Activated CD4-positive, alpha-beta T cell treated with anti-CD3 and anti-CD28 coated beads for 36 hours (primary cell): Measurements from ENCODE around the gene GNAL. TPM values are rescaled to one million over a fixed set of nuclear protein-coding genes. Genes with fewer than 3 reads are reported as not detected.

ENCODE experiments used
- ATAC-seq: fragments of 200-7000 bp; cut with Tn5 transposase; one replicate; pipeline ENCODE4 v1.10.0; 2021; ENCODE audit warnings: mild to moderate bottlenecking, moderate library complexity
- CTCF ChIA-PET: fragments of 350-600 bp; sonication (Branson Sonifier 250); formaldehyde crosslinking; loops from one replicate; lab custom pipeline; 2021; ENCODE audit warnings: antibody characterized with exemption; lab: Charles Lee
- POLR2A ChIA-PET: fragments of 350-600 bp; sonication (Branson Sonifier 250); formaldehyde crosslinking; loops from one replicate; lab custom pipeline; 2021; ENCODE audit warnings: antibody characterized with exemption, inconsistent platforms; lab: Charles Lee
- DNase-seq: peaks from one replicate; pipeline ENCODE4 v3.0.0-alpha.2; 2020
- H3K27ac Mint-ChIP-seq: one replicate; pipeline ENCODE4 v1.8.0; 2021; ENCODE audit warnings: mixed read lengths
- H3K27me3 Mint-ChIP-seq: one replicate; pipeline ENCODE4 v1.8.0; 2021; ENCODE audit warnings: mixed read lengths
- H3K36me3 Mint-ChIP-seq: one replicate; pipeline ENCODE4 v1.8.0; 2021; ENCODE audit warnings: low read depth, mixed read lengths
- H3K4me1 Mint-ChIP-seq: one replicate; pipeline ENCODE4 v1.8.0; 2021; ENCODE audit warnings: mixed read lengths
- H3K4me3 Mint-ChIP-seq: one replicate; pipeline ENCODE4 v1.8.0; 2021; ENCODE audit warnings: mild to moderate bottlenecking, moderate library complexity, mixed read lengths
- H3K9me3 Mint-ChIP-seq: one replicate; pipeline ENCODE4 v1.8.0; 2021; ENCODE audit warnings: low read depth, mixed read lengths
- intact Hi-C, 2 experiments: fragments of 100-400 bp; cut with DNase I in 1 of 2; cut with micrococcal nuclease in 1 of 2; formaldehyde crosslinking; loops; one replicate each; pipeline versions ENCODE4 v1.14.2 to v1.15.1; 2022 to 2024; cut with DNase I, micrococcal nuclease
- total RNA-seq, 2 experiments: library from RNA; stranded (reverse); gene quantifications; one replicate each; pipeline ENCODE4 v1.2.3, GENCODE V29; 2021

Gene GNAL
- total RNA-seq, 2 experiments from 2014 or later, result 0.07 to 0.21 TPM

- Mint-ChIP-seq H3K4me1 (no peaks in the 10 kb centered on the region), H3K27ac (no peak overlapping the region), H3K27me3 (no peaks in the 10 kb centered on the region), H3K9me3 (peaks cover 4% of the 10 kb centered on the region), H3K4me3 (no peak overlapping the region), H3K36me3 (no peaks in the 10 kb centered on the region)
- ChIA-PET POLR2A (no interaction called here), CTCF (no interaction called here)
- intact Hi-C loops, result no loop called here
- ATAC-seq, result no peak
- DNase-seq, result no peak
These were observed 128.2 kb downstream of the GNAL start for GRCh38 chr18:11817229-11817628.

DNA sequence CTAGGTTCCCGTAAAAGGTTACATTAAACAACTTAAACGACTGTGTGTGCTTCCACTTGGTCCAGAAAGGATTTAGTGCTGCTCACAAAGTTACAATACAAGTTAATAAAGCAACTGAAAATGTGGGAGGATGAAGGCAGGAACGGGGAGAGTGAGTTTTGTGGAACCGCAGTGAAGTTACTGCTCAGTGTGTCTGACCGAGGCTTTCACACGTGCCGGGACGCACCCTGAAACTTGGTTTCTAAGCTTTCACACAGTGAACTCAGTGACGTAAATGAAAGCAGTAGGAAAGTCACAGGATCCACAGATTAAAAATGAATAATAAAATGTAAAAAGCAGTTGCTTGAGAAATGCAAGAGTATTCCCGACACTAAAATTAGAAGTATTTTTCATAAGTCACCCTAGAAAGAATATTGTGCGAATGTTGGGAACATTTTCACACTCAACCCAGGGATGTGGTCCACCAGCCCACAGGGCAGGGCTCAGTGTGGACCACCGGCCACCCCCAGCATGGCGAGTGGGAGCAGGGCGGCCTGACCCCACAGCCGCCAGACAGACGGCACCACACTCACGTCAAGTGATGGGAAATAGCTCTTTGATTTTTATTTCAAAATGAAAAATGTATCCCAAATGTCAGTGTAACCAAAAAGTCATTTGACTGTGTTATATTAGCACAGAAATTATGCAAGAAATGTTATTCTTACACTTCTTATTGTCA is 129.6 kb downstream of the GNAL start:
- ChIA-PET POLR2A (no interaction called here), CTCF (interaction anchor here (0.6 kb wide), 1 partner anchor 119 kb away, joined by 3 read pairs; no protein-coding TSS in a partner anchor)
- Mint-ChIP-seq H3K36me3 (no peaks in the 10 kb centered on the region), H3K4me1 (no peaks in the 10 kb centered on the region), H3K27me3 (no peaks in the 10 kb centered on the region), H3K4me3 (no peak overlapping the region), H3K27ac (no peak overlapping the region), H3K9me3 (peaks cover 4% of the 10 kb centered on the region)
- intact Hi-C loops, result no loop called here
- DNase-seq, result no peak
- no peak for ATAC-seq

DNA sequence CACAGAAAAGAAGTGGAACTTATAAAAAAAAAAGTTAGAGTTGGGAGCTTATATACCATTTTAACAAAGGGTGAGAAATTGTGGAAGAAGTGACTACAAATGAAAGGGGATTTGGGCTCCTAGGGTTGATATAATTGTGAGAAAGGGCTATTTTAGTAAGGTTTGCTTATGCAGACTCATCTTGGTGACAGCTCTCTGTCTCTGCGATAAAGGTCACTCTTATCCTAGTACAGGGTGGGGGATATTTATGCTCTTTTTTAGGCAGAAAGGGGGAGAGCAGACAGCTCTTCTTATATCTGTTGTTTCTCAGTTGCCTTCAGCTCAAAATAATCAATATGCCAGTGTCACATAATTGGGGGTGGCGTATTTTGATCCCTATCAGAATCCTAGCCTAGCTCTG is 130.9 kb downstream of the GNAL start:
- ChIA-PET CTCF (interaction anchor here (0.5 kb wide), 1 partner anchor 1455 kb away, joined by 3 read pairs; no protein-coding TSS in a partner anchor), POLR2A (no interaction called here)
- intact Hi-C loops, result no loop called here
- Mint-ChIP-seq H3K4me1 (no peaks in the 10 kb centered on the region), H3K9me3 (peaks cover 4% of the 10 kb centered on the region), H3K27ac (no peak overlapping the region), H3K36me3 (no peaks in the 10 kb centered on the region), H3K4me3 (no peak overlapping the region), H3K27me3 (no peaks in the 10 kb centered on the region)
- ATAC-seq (no peak), DNase-seq (no peak)

DNA sequence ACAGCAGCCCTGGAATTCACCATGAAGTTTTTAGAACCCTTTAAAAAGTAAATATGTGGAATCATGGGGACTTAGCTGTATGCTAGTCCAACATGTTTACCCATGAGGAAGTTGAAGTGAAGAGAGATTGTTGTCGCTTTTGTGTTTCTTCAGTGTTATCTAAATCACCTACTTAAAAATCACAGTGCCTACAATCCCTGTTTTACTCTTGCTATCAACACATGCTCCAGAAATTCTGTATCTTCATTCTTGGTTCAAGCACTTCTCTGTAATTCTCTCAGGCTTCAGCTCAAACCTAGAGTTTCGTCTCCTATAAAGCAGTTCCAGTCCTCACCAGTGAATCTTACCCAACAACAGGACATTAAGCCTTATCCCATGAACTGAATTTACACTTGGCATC is 131.6 kb downstream of the GNAL start:
- no peak for ATAC-seq
- Mint-ChIP-seq H3K9me3 (peaks cover 4% of the 10 kb centered on the region), H3K27me3 (no peaks in the 10 kb centered on the region), H3K27ac (no peak overlapping the region), H3K36me3 (no peaks in the 10 kb centered on the region), H3K4me3 (no peak overlapping the region), H3K4me1 (no peaks in the 10 kb centered on the region)
- intact Hi-C loops, result no loop called here
- ChIA-PET POLR2A (no interaction called here), CTCF (no interaction called here)
- DNase-seq, result no peak

- H3K36me3 Mint-ChIP-seq, result no peaks in the 10 kb centered on the region
- ChIA-PET CTCF (no interaction called here), POLR2A (no interaction called here)
- no peaks in the 10 kb centered on the region for H3K4me1 Mint-ChIP-seq
- intact Hi-C loops, result no loop called here
- no peak for ATAC-seq
- DNase-seq, result no peak
- peaks cover 4% of the 10 kb centered on the region for H3K9me3 Mint-ChIP-seq
- no peak overlapping the region for H3K4me3 Mint-ChIP-seq
- no peaks in the 10 kb centered on the region for H3K27me3 Mint-ChIP-seq
- H3K27ac Mint-ChIP-seq, result no peak overlapping the region
These were observed 132.1 kb downstream of the GNAL start for GRCh38 chr18:11821208-11821607.

- intact Hi-C loops, result no loop called here
- Mint-ChIP-seq H3K27me3 (peaks cover 3% of the 10 kb centered on the region), H3K4me3 (no peak overlapping the region), H3K9me3 (peaks cover 4% of the 10 kb centered on the region), H3K27ac (no peak overlapping the region), H3K4me1 (no peaks in the 10 kb centered on the region), H3K36me3 (no peaks in the 10 kb centered on the region)
- POLR2A ChIA-PET, result no interaction called here
- CTCF ChIA-PET, result no interaction called here
- ATAC-seq, result no peak
- DNase-seq, result no peak
These were observed 132.7 kb downstream of the GNAL start for GRCh38 chr18:11821643-11822237.

DNA sequence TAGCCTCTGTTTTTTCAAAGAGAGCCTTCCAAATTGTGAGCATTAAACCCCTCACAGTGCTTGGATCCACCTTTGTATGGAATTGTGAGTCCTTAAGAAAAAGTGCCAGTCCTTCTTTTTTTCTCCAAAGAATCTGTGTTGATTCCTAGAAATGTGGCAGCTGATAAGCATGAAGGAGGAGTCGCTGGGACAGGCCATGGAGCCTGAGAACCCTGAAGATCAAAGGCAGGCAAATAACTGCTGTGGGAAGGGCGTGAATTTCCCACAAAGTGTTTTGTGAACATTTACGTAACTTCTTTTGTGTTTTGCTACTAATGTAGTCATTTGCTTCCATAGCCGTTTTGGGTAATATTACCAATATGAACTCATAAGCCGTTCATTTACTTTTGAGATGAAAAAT is 134.5 kb downstream of the GNAL start:
- DNase-seq, result no peak
- Mint-ChIP-seq H3K9me3 (peaks cover 4% of the 10 kb centered on the region), H3K36me3 (no peaks in the 10 kb centered on the region), H3K27me3 (peaks cover 3% of the 10 kb centered on the region), H3K4me3 (no peak overlapping the region), H3K4me1 (peaks cover 2% of the 10 kb centered on the region), H3K27ac (no peak overlapping the region)
- intact Hi-C loops, result no loop called here
- CTCF ChIA-PET, result no interaction called here
- POLR2A ChIA-PET, result no interaction called here
- no peak for ATAC-seq

DNA sequence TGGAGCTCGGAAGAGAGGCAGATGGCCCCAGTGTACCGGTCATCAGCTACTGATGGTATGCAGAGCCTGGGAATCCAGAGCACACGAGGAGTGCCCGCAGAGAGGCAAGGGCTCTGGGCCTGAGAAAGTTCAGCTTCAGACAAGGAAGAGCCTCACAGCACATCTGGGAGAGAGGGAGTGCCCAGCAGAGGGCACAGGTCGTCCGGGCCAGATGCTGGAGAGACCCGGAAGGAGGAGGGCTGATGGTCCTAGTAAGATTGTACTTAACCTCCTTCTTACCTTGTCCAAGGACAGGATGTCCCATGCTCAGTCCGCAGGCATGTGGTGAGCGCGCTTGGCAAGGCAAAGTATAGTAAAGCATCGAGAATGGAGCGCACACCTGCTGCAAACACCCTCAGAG is 137.8 kb downstream of the GNAL start:
- DNase-seq (no peak), ATAC-seq (no peak)
- ChIA-PET CTCF (no interaction called here), POLR2A (no interaction called here)
- intact Hi-C loops, result no loop called here
- Mint-ChIP-seq H3K9me3 (no peaks in the 10 kb centered on the region), H3K4me3 (no peak overlapping the region), H3K27me3 (peaks cover 3% of the 10 kb centered on the region), H3K36me3 (no peaks in the 10 kb centered on the region), H3K4me1 (peaks cover 6% of the 10 kb centered on the region), H3K27ac (no peak overlapping the region)

DNA sequence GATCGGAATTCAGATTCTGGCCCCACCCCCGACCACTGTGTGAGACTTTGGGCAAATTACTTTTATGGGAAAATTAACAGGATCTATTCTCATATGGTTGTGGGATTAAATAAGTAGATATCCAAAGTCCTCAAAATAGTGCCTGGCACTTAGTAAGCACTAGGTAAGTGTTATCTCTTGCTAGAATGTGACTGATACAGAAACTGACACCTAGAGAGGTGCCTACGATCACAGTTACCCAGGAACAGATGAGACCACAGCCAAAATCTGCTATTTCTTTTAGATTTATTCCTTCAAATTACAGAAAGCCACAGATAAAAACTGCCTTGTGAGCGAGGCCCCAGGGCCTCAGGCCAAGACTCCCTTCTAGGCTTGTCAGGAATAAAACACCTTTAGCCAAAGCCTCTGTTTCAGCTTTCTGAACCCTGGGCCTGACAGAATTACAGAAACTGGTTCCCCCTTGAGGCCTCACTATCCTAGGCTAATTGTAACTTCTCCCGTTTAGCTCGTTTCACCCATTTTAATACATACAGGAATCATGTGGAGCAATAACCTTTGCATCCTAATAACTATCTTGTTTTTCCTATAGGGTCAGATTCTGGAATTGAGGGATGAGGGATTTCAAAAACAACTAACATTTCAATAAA is 139.8 kb downstream of the GNAL start:
- H3K4me3 Mint-ChIP-seq, result no peak overlapping the region
- H3K4me1 Mint-ChIP-seq, result peaks cover 6% of the 10 kb centered on the region
- DNase-seq (no peak), ATAC-seq (peak; percentile 69)
- H3K36me3 Mint-ChIP-seq, result no peaks in the 10 kb centered on the region
- H3K27ac Mint-ChIP-seq, result no peak overlapping the region
- H3K27me3 Mint-ChIP-seq, result peaks cover 3% of the 10 kb centered on the region
- ChIA-PET POLR2A (no interaction called here), CTCF (interaction anchor here (0.6 kb wide), 1 partner anchor 32 kb away, joined by 3 read pairs; no protein-coding TSS in a partner anchor)
- H3K9me3 Mint-ChIP-seq, result no peaks in the 10 kb centered on the region
- intact Hi-C loops, result no loop called here

- no peak for DNase-seq
- H3K4me3 Mint-ChIP-seq, result no peak overlapping the region
- H3K27me3 Mint-ChIP-seq, result peaks cover 3% of the 10 kb centered on the region
- H3K27ac Mint-ChIP-seq, result no peak overlapping the region
- H3K36me3 Mint-ChIP-seq, result no peaks in the 10 kb centered on the region
- ATAC-seq, result no peak
- CTCF ChIA-PET, result no interaction called here
- intact Hi-C loops, result no loop called here
- POLR2A ChIA-PET, result no interaction called here
- H3K4me1 Mint-ChIP-seq, result peaks cover 6% of the 10 kb centered on the region
- H3K9me3 Mint-ChIP-seq, result no peaks in the 10 kb centered on the region
These were observed 141.5 kb downstream of the GNAL start for GRCh38 chr18:11830585-11830984.

DNA sequence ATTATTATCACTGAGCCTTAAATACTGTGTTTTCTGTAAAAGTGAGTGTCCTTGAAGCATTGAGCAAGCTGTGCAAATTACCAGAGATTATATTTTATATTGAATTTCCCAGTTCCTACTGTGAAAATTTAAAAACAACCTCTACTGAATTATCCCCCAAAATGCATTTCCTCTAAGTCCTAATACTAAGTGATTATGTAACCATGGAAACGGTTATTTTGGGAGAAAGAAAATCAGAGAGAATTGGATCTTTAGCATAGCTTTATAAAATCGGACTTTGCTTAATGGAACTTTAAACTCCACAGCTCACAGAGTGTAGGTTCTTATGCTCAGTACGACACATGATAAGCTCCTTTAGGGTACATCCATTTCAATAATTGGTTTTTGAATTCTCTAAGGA is 142.9 kb downstream of the GNAL start:
- Mint-ChIP-seq H3K36me3 (no peaks in the 10 kb centered on the region), H3K27me3 (no peaks in the 10 kb centered on the region), H3K9me3 (no peaks in the 10 kb centered on the region), H3K27ac (no peak overlapping the region), H3K4me1 (peaks cover 6% of the 10 kb centered on the region), H3K4me3 (no peak overlapping the region)
- ATAC-seq, result no peak
- CTCF ChIA-PET, result interaction anchor here (1.1 kb wide), 1 partner anchor 16 kb away, joined by 3 read pairs; no protein-coding TSS in a partner anchor
- intact Hi-C loops, result no loop called here
- POLR2A ChIA-PET, result interaction anchor here (0.7 kb wide), 1 partner anchor 18 kb away, joined by 3 read pairs; no protein-coding TSS in a partner anchor
- no peak for DNase-seq

- no peaks in the 10 kb centered on the region for H3K4me1 Mint-ChIP-seq
- ATAC-seq (no peak), DNase-seq (no peak)
- no peak overlapping the region for H3K27ac Mint-ChIP-seq
- ChIA-PET POLR2A (no interaction called here), CTCF (interaction anchor here (2.0 kb wide), 1 partner anchor 14 kb away, joined by 8 read pairs; no protein-coding TSS in a partner anchor)
- intact Hi-C loops, result no loop called here
- H3K27me3 Mint-ChIP-seq, result no peaks in the 10 kb centered on the region
- no peak overlapping the region for H3K4me3 Mint-ChIP-seq
- H3K9me3 Mint-ChIP-seq, result no peaks in the 10 kb centered on the region
- no peaks in the 10 kb centered on the region for H3K36me3 Mint-ChIP-seq
These were observed 145.7 kb downstream of the GNAL start for GRCh38 chr18:11834772-11835171.
